Measurements from ENCODE around the gene IHH. TPM values are rescaled to one million over a fixed set of nuclear protein-coding genes. Genes with fewer than 3 reads are reported as not detected.

IHH gene
- total RNA-seq, 2 donors from 2014 or later, result 3.2 to 9.6 TPM

DNA sequence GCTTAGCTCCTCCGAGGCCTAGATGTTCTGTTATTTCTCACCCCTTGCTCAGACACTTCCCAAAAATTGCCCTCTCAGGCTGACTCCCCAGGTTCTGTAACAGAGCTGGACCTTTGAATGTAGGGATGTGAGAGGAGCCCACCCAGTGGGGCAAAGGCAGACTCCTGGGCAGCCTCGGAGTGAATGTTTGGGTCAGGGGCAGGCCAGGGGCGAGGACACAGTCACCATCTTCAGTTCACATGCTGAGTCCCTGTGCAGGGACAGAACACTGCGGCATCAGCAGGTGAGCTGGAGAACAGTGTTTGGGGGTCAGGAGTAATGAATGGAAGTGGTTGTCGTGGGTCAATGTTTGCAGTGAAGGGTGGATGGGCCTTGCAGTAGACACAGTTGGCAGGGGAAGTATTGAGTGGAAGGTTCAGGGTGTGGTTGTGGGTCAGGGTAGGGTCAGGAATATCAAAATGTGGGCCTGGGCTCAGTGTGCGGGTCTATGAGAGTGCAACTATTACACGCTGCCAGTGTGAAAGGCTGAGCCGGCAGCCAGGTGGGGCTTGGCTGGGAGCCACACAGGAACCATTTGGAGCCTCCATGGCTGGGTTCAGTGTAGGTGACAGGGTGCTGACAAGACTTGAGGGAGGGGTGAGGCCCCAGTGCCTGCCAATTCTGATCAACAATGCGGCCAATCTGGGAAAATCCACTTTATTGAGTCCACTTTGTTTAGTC is 4.4 kb downstream of the IHH start:
- no peaks in the 10 kb centered on the region for H3K9me3 ChIP-seq
- peaks cover 16% of the 10 kb centered on the region for H3K4me1 ChIP-seq (replicated peaks)
- H3K4me3 ChIP-seq, result no peak overlapping the region
- DNase-seq (ENCODE audit: low spot score), result no peak
- intact Hi-C loops (cut with DNase I), result loop anchor here (5.0 kb wide), 1 partner anchor 61 kb away; no protein-coding TSS in a partner anchor
- H3K27ac ChIP-seq, result no peak overlapping the region
- 69% methylated on average over 9 of the region's 9 CpGs for WGBS
- TF ChIP-seq POLR2AphosphoS5 (IDR thresholded peaks at IDR 0.05) (no peak), POLR2A (IDR thresholded peaks at IDR 0.05) (no peak), CTCF (IDR thresholded peaks at IDR 0.05) (no peak)
- H3K27me3 ChIP-seq (replicated peaks; ENCODE audit: insufficient read depth), result no peaks in the 10 kb centered on the region
- H3K36me3 ChIP-seq, result no peaks in the 10 kb centered on the region

GRCh38 chr2:219054956-219055903 is 5.5 kb downstream of the IHH start:
- intact Hi-C loops (cut with DNase I), result loop anchor here (5.0 kb wide), 1 partner anchor 62 kb away; no protein-coding TSS in a partner anchor
- DNase-seq (ENCODE audit: low spot score), result no peak
- peaks cover 16% of the 10 kb centered on the region for H3K4me1 ChIP-seq (replicated peaks)
- H3K4me3 ChIP-seq, result no peak overlapping the region
- no peaks in the 10 kb centered on the region for H3K9me3 ChIP-seq
- H3K27ac ChIP-seq, result no peak overlapping the region
- TF ChIP-seq POLR2AphosphoS5 (IDR thresholded peaks at IDR 0.05) (no peak), CTCF (IDR thresholded peaks at IDR 0.05) (no peak)
- H3K27me3 ChIP-seq (replicated peaks; ENCODE audit: insufficient read depth), result no peaks in the 10 kb centered on the region
- 90% methylated on average over 36 of the region's 43 CpGs for WGBS
- H3K36me3 ChIP-seq, result no peaks in the 10 kb centered on the region

- no peaks in the 10 kb centered on the region for H3K27me3 ChIP-seq (replicated peaks; ENCODE audit: insufficient read depth)
- TF ChIP-seq POLR2A (IDR thresholded peaks at IDR 0.05) (no peak), CTCF (IDR thresholded peaks at IDR 0.05) (no peak), POLR2AphosphoS5 (IDR thresholded peaks at IDR 0.05) (no peak)
- H3K4me3 ChIP-seq, result no peak overlapping the region
- no peaks in the 10 kb centered on the region for H3K9me3 ChIP-seq
- H3K4me1 ChIP-seq (replicated peaks), result no peaks in the 10 kb centered on the region
- H3K27ac ChIP-seq, result no peak overlapping the region
- 61% methylated on average over 6 of the region's 6 CpGs for WGBS
- H3K36me3 ChIP-seq, result no peaks in the 10 kb centered on the region
- intact Hi-C loops (cut with DNase I), result no loop called here
- DNase-seq (ENCODE audit: low spot score), result no peak
Observed at GRCh38 chr2:219049282-219049681, 11.4 kb downstream of the IHH start.

DNA sequence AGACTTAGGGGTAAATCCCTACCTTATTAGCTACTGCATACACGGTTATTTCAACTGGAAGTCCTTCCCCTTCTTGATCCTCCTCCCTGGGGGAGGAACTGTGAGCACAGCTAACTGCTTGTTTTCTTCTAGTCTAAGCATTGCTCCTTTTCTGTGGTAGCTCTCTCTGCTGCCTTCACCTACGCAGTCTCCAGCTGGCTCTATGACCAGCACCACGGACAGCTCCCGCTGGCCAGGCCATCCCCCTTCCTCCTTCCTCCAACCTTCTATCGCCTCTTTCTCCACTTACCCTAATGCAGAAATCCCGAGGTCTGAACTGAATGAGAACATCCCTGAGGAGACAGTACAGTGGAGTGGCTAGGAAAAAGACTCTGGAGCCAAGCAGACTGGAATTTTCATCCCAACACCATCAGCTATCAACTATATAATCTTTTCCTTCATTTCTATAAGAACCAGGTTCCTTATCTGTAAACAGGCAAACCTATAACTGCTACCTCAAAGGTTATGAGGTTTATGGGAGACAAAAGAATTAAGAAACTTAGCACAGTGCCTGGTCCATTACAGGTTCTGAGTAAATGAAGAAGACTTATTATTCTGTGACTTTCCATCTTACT is 14.7 kb downstream of the IHH start:
- H3K9me3 ChIP-seq, result no peaks in the 10 kb centered on the region
- DNase-seq (ENCODE audit: low spot score), result no peak
- no peaks in the 10 kb centered on the region for H3K36me3 ChIP-seq
- H3K4me3 ChIP-seq, result no peak overlapping the region
- intact Hi-C loops (cut with DNase I), result no loop called here
- no peaks in the 10 kb centered on the region for H3K4me1 ChIP-seq (replicated peaks)
- WGBS, result 4% methylated on average over 6 of the region's 6 CpGs
- TF ChIP-seq POLR2A (IDR thresholded peaks at IDR 0.05), result no peak
- no peak for TF ChIP-seq CTCF (IDR thresholded peaks at IDR 0.05)
- TF ChIP-seq POLR2AphosphoS5 (IDR thresholded peaks at IDR 0.05), result no peak
- H3K27me3 ChIP-seq (replicated peaks; ENCODE audit: insufficient read depth), result no peaks in the 10 kb centered on the region
- no peak overlapping the region for H3K27ac ChIP-seq
